Transverse colon (tissue), 4 donors: ENCODE measurements around the gene BSDC1. TPM values are rescaled to one million over a fixed set of nuclear protein-coding genes. Genes with fewer than 3 reads are reported as not detected.
"Not testable (repeated sequence)": the region's sequence is repeated elsewhere in the genome, so short reads cannot be mapped to it uniquely, and the experiment has no call there.

ENCODE experiments used
- DNase-seq: peaks from one replicate; pipeline ENCODE4 v3.0.0-alpha.2; 2019
- H3K27ac ChIP-seq, 4 donors: fragments of 200-600 bp; sonication (generic); 2 replicates each; pipeline ENCODE4 v1.5.1; 2016 to 2018; ENCODE audit warnings: inconsistent platforms in 4 of 4
- H3K27me3 ChIP-seq: fragments of 200-600 bp; sonication (generic); 2 replicates; pipeline ENCODE4 v1.5.1; 2017; ENCODE audit warnings: inconsistent platforms
- H3K36me3 ChIP-seq, 4 donors: fragments of 200-600 bp; sonication (generic); 2 replicates each; pipeline ENCODE4 v1.5.1; 2017 to 2019; ENCODE audit warnings: inconsistent platforms in 4 of 4
- H3K4me1 ChIP-seq, 4 donors: fragments of 200-600 bp; sonication (generic); 2 replicates each; pipeline ENCODE4 v1.5.1; 2017 to 2020; ENCODE audit warnings: inconsistent platforms in 4 of 4
- H3K4me3 ChIP-seq, 4 donors: fragments of 200-600 bp; sonication (generic); 1 replicate in 1 of 4; 2 replicates in 3 of 4; pipeline versions ENCODE4 v1.5.1 to v1.6.1; 2017 to 2019; ENCODE audit warnings: inconsistent platforms in 4 of 4
- H3K9me3 ChIP-seq, 2 donors: fragments of 200-600 bp; sonication (generic); 2 replicates each; pipeline ENCODE4 v1.5.1; 2017 to 2019; ENCODE audit warnings: inconsistent platforms in 2 of 2
- EP300 ChIP-seq: sonication (generic); formaldehyde crosslinking; IDR thresholded peaks from one replicate; pipeline ENCODE4 v1.6.1; 2017; ENCODE audit warnings: antibody characterized with exemption, low read depth
- POLR2A ChIP-seq: fragments of 450-650 bp; IDR thresholded peaks from one replicate; pipeline ENCODE4 v1.6.1; 2016; ENCODE audit warnings: antibody characterized with exemption, mild to moderate bottlenecking, moderate library complexity
- POLR2AphosphoS5 ChIP-seq, 3 donors: sonication (generic); formaldehyde crosslinking; IDR thresholded peaks; one replicate each; pipeline ENCODE4 v1.6.1; 2016; ENCODE audit warnings: antibody characterized with exemption in 3 of 3
- WGBS, 2 donors: methylation state at CpG; one replicate each; pipeline ENCODE4 v1.1.5; 2018; ENCODE audit warnings: low coverage in 1 of 2; 5-methylcytosine and 5-hydroxymethylcytosine counted together
- in situ Hi-C, 4 donors: fragments of 200-750 bp; cut with MboI; loops; one replicate each; pipeline versions ENCODE4 v1.15.0 to v1.15.1; 2017; ENCODE audit warnings: low sequenced_read_pairs in 3 of 4, low pct_ligation_motif_present in 1 of 4, low pct_unique_long_range_greater_than_20kb in 1 of 4
- intact Hi-C: fragments of 100-400 bp; cut with DNase I; formaldehyde crosslinking; loops from one replicate; pipeline ENCODE4 v1.15.1; 2023; ENCODE audit warnings: low total_unique reads
- total RNA-seq, 4 donors: library from RNA; depleted of rRNA; stranded (reverse); fragments of >200 nt; gene quantifications; one replicate each; pipeline ENCODE4 v1.1.0, GENCODE V29; 2016
- TF ChIP-seq, protein P1 (sequence below), 5 experiments: fragments of 200-600 bp in 3 of 5; fragments of 450-650 bp in 2 of 5; sonication (generic) in 3 of 5; IDR thresholded peaks; 1 replicate in 2 of 5; 2 replicates in 3 of 5; pipeline ENCODE4 v1.5.1; 2016 to 2017; ENCODE audit warnings: antibody characterized with exemption in 5 of 5, inconsistent platforms in 3 of 5, mild to moderate bottlenecking in 2 of 5, moderate library complexity in 1 of 5

The BSDC1 gene
- total RNA-seq, 4 donors from 2014 or later, result 94.8 to 140 (median 117) TPM

DNA sequence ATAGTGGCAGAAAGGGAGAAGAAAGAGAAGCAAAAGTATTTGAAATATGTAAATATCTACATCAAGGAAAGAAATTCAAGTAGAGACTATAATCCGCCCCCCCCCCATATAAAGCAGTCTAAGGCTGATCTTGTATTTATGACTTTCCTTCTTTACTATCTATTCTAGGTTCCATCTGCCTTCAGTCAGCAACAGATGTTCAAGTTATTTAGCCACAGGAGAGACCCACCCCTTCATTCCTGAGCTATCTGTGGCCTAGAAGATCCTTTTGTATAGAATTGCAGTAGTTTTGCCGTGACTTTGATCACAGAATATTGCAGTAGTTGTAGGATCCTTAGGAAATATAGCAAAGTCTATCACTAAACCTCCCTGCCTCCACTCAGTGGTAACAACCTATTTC is 10.7 kb upstream of the BSDC1 start:
- H3K9me3 ChIP-seq, result no peaks in the 10 kb centered on the region
- no peaks in the 10 kb centered on the region for H3K27me3 ChIP-seq
- DNase-seq, result no peak
- no peak overlapping the region for H3K27ac ChIP-seq
- TF ChIP-seq POLR2AphosphoS5 (IDR thresholded peaks at IDR 0.05), result no peak
- TF ChIP-seq, protein P1, sequence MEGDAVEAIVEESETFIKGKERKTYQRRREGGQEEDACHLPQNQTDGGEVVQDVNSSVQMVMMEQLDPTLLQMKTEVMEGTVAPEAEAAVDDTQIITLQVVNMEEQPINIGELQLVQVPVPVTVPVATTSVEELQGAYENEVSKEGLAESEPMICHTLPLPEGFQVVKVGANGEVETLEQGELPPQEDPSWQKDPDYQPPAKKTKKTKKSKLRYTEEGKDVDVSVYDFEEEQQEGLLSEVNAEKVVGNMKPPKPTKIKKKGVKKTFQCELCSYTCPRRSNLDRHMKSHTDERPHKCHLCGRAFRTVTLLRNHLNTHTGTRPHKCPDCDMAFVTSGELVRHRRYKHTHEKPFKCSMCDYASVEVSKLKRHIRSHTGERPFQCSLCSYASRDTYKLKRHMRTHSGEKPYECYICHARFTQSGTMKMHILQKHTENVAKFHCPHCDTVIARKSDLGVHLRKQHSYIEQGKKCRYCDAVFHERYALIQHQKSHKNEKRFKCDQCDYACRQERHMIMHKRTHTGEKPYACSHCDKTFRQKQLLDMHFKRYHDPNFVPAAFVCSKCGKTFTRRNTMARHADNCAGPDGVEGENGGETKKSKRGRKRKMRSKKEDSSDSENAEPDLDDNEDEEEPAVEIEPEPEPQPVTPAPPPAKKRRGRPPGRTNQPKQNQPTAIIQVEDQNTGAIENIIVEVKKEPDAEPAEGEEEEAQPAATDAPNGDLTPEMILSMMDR (IDR thresholded peaks at IDR 0.05), result no peak
- no peak for TF ChIP-seq POLR2A
- no peak for TF ChIP-seq EP300
- peaks cover 0 to 4% (median 2%) of the 10 kb centered on the region in 4 donors for H3K4me1 ChIP-seq
- intact Hi-C loops (no loop called here), in situ Hi-C loops (no loop called here)
- no peaks in the 10 kb centered on the region for H3K36me3 ChIP-seq
- WGBS, 2 donors, result 30 to 67% methylated on average over 1 to 2 of the region's 2 CpGs
- no peak overlapping the region for H3K4me3 ChIP-seq

DNA sequence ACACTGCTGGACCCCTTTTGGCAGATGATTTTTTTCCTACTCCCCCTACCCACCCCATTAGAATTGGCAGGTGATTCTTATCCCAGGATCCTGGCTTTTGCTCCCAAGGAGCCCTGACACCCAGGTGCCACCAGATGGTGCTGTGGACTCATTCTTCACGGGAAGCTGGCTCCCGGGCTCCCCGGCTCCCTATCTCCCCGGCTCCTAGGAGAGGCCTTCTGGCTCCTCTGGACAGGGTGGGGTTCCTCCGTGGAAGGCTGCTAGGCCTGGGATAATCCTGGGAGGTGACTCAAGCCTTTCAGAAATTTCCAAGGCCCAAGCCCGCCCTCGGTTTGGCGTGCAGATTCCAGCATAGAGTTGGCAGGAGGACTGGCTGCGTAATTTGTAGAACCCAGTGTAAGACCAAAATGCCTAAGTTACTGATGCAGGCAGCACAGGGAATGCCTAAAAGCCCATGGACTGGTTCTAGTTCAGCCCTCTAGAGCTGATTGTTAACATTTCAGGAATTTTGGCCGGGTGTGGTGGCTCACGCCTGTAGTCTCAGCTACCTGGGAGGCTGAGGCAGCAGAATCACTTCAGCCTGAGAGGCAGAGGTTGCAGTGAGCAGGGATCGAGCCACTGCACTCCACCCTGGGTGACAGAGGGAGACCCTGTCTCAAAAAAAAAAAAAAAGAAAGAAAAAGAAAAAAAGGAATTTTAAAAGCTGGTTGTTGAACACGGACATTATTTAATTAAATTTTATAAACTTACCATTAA is 6.8 kb upstream of the BSDC1 start:
- H3K4me1 ChIP-seq, result peaks cover 0 to 4% (median 2%) of the 10 kb centered on the region in 4 donors
- no peaks in the 10 kb centered on the region for H3K9me3 ChIP-seq
- TF ChIP-seq POLR2AphosphoS5 (IDR thresholded peaks at IDR 0.05) (no peak), POLR2A (no peak), EP300 (no peak)
- TF ChIP-seq, protein P1 (IDR thresholded peaks at IDR 0.05), result peak; percentile 84 to 89 (median 87)
- H3K36me3 ChIP-seq, result no peaks in the 10 kb centered on the region
- DNase-seq, result peak; percentile 86
- no peak overlapping the region for H3K4me3 ChIP-seq
- peak overlapping the region; percentile 27 to 44 (median 37) for H3K27ac ChIP-seq
- WGBS, 2 donors, result 41 to 100% methylated on average over 1 to 13 of the region's 13 CpGs
- no peaks in the 10 kb centered on the region for H3K27me3 ChIP-seq
- intact Hi-C loops, result no loop called here
- in situ Hi-C loops, result no loop called here

DNA sequence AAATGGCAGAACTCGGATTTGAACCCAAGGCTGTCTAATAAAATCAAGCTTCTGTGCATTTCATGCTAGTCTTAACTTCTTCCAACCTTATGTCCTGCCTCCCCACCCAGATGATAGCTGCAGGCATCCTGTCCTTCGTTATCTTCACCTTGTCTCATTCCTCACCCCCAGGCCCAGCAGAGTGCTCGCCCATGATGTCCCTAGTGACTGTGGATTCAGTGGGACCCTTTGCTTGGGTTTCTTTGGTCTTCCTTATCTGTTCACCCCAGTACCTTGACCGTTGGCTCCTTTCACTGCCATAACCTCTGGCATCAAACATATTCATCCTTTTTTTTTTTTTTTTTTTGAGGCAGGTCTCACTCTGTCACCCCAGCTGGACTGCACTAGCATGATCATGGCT is 5.6 kb upstream of the BSDC1 start:
- intact Hi-C loops, result no loop called here
- no peak overlapping the region for H3K4me3 ChIP-seq
- DNase-seq, result no peak
- H3K27me3 ChIP-seq, result no peaks in the 10 kb centered on the region
- H3K4me1 ChIP-seq, result peaks cover 3 to 13% (median 11%) of the 10 kb centered on the region in 4 donors
- TF ChIP-seq EP300, result no peak
- no peaks in the 10 kb centered on the region for H3K36me3 ChIP-seq
- 78 to 88% methylated on average over 4 of the region's 4 CpGs for WGBS, 2 donors
- no peaks in the 10 kb centered on the region for H3K9me3 ChIP-seq
- in situ Hi-C loops, result loop anchor here in 1 of 4 donors (25.0 kb wide), 1 partner anchor 188 kb away; the partner anchor contains the start of genes CCDC28B, DCDC2B, EIF3I and IQCC
- no peak overlapping the region for H3K27ac ChIP-seq

DNA sequence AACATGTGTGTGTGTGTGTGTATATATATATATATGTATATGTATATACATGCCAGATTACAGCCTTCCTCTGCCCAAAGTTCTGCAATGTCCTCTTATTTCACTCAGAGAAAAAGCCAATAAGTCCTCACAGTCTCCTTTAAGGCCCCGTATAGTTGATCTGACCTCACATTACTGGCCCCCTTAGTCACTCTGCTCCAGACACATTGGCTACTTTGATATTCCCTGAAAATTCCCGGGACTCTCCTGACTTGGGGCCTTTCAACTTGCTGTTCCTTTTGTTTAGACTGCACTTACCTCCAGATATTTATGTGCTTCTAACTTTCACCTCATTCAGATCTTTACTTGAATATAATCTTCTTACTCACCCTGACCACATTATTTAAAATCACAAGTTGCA is 4.2 kb upstream of the BSDC1 start:
- no peaks in the 10 kb centered on the region for H3K9me3 ChIP-seq
- WGBS, 2 donors, result 63% methylated on average over 2 of the region's 2 CpGs; no CpG with 5 or more reads in 1 of the 2 donors
- intact Hi-C loops (no loop called here), in situ Hi-C loops (loop anchor here in 1 of 4 donors (25.0 kb wide), 1 partner anchor 186 kb away; the partner anchor contains the start of genes CCDC28B, DCDC2B, EIF3I and IQCC)
- no peaks in the 10 kb centered on the region for H3K36me3 ChIP-seq
- no peaks in the 10 kb centered on the region for H3K27me3 ChIP-seq
- no peak for DNase-seq
- TF ChIP-seq, protein P1 (IDR thresholded peaks at IDR 0.05), result no peak
- TF ChIP-seq POLR2A (no peak), POLR2AphosphoS5 (IDR thresholded peaks at IDR 0.05) (no peak), EP300 (no peak)
- no peak overlapping the region for H3K27ac ChIP-seq
- H3K4me1 ChIP-seq, result peaks cover 6 to 16% (median 15%) of the 10 kb centered on the region in 4 donors
- no peak overlapping the region for H3K4me3 ChIP-seq

DNA sequence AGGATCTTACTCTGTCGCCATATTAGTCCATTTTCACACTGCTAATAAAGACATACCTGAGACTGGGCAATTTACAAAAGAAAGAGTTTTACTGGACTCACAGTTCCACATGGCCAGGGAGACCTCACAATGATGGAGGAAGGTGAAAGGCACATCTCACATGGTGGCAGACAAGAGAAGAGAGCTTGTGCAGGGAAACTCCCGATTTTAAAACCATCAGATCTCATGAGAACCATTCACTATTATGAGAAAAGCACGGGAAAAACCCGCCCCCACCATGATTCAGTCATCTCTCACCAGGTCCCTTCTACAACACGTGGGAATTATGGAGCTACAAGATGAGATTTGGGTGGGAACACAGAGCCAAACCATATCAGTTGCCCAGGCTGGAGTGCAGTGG is 2.3 kb upstream of the BSDC1 start:
- in situ Hi-C loops, result loop anchor here in 1 of 4 donors (25.0 kb wide), 1 partner anchor 184 kb away; the partner anchor contains the start of genes CCDC28B, DCDC2B, EIF3I and IQCC
- DNase-seq, H3K9me3 ChIP-seq, H3K36me3 ChIP-seq, H3K27ac ChIP-seq, H3K4me3 ChIP-seq, H3K27me3 ChIP-seq, intact Hi-C loops: not testable (repeated sequence)
- H3K4me1 ChIP-seq, result peaks cover 23 to 35% (median 30%) of the 10 kb centered on the region in 4 donors
- 75 to 89% methylated on average over 5 of the region's 5 CpGs for WGBS, 2 donors
